Right ventricle myocardium inferior (tissue), 1 donor: ENCODE measurements around the gene EIF4G3. TPM values are rescaled to one million over a fixed set of nuclear protein-coding genes. Genes with fewer than 3 reads are reported as not detected.

Experiments
- ATAC-seq: fragments of 200-7000 bp; cut with Tn5 transposase; one replicate; pipeline ENCODE4 v1.9.1; 2020; ENCODE audit warnings: mild to moderate bottlenecking, moderate library complexity
- DNase-seq: peaks from one replicate; pipeline ENCODE4 v3.0.0; 2021; ENCODE audit errors: missing footprints
- intact Hi-C: fragments of 100-400 bp; cut with DNase I; formaldehyde crosslinking; loops from one replicate; pipeline ENCODE4 v1.11.0; 2022
- microRNA-seq: library from miRNA; unstranded; fragments of <30 nt; microRNA quantifications from one replicate; pipeline ENCODE4 v1.2.0, GENCODE V29; 2020
- total RNA-seq: library from RNA; stranded (reverse); fragmentation: NEBNext Ultra II Directional; extraction: Animal tissue kit (Norgen Biotek cat#: 25700); gene quantifications from one replicate; pipeline ENCODE4 v1.2.1, GENCODE V29; 2021
- donor health status: DM: no; HTN: yes; CAD: no; lungs with severe emphysema.

Gene EIF4G3
- total RNA-seq, 1 donor from 2014 or later, result 25.6 TPM

DNA sequence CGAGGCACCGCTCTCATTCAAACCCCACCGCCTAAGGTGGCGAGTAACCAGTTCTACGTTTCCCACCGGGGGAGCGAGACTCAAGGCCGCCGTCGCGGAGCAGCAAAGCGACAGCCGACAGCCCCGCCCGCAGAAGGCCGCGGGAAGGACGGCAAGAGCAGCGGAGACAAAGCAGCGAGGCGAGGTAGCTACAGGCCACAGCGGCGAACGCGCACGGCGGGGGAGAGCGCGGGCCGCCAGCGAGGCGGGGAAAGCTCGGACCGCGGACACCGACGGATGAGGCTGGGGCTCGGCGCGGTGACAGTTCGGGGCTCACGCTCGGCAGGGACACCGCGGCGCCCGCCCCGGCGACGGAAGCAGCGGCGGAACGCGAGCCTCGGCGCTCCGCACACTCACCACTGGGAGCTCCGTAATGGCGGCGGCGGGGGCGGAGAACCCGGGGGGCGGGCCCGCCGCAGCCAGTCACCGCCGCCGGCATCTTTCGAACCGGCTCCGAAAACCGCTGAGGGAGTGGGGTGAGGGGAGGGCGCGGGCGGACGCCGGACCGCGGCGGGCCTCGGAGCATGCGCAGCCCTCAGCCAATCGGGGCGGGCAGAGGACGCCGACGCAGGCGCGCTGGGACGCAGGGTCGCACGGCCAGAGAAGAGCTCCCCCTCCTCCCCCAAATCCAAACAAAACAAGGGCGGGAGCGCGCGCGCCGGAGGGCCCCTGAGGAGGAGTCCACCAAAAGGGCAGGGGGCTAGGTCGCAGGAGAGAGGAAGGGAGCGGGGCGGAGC is 390.3 kb downstream of the EIF4G3 start:
- ATAC-seq, result peak; percentile 96
- DNase-seq, result peak; percentile 97
- intact Hi-C loops, result no loop called here

DNA sequence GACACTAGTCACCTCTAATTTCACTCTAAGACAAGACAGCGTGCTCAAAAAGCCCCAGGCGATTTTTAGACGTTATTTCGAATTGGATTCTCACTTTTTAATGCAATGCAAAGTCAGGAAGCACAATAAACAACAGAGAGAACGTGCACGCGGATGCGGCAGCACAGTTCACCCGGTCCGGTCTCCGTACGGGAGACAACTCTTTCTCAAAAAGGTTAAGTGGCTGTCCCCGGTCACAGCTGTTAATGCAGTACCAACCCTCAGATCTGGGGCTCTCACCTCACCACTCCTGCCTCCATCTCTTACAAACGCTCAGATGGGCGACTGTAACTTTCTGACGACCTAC is 390.8 kb downstream of the EIF4G3 start:
- ATAC-seq, result no peak

DNA sequence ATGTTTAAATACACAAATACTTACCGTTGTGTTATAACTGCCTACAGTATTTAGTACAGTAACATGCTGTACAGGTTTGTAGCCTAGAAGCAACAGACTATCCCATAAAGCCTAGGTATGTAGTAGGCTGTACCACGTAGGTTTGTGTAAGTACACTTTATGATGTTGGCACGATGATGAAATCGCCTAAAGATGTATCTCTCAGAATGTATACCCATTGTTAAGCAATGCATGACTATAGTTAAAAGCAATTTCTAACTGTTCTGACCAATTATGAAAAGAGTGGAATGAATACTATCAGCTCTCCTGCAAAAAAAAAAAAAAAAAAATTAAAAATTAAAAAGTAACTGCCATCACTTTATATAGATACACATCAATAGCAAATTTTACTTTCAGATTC is 401.0 kb downstream of the EIF4G3 start:
- intact Hi-C loops, result no loop called here
- ATAC-seq, result no peak
- no peak for DNase-seq

More for the DNA sequence above, 390.8 kb downstream of the EIF4G3 start:
- no peak for DNase-seq
- intact Hi-C loops, result no loop called here

DNA sequence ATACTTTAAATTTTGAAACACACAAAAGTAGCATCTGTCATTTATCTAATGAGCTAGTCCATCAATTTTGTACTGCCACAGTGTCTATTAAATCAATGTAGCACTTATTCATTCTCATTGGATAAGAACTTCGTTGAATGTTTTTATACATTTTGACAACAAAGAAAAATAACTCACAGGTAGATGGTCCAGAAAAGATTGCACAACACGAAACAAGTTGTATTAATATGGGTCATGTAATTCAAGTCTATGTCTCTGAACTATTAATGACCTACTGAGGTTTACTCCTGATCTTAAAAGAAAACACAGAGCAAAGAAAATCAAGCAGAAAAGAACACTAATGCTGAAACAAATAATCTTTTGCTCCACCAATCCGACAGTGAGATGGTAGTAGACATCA is 404.9 kb downstream of the EIF4G3 start:
- DNase-seq (no peak), ATAC-seq (no peak)
- intact Hi-C loops, result no loop called here

DNA sequence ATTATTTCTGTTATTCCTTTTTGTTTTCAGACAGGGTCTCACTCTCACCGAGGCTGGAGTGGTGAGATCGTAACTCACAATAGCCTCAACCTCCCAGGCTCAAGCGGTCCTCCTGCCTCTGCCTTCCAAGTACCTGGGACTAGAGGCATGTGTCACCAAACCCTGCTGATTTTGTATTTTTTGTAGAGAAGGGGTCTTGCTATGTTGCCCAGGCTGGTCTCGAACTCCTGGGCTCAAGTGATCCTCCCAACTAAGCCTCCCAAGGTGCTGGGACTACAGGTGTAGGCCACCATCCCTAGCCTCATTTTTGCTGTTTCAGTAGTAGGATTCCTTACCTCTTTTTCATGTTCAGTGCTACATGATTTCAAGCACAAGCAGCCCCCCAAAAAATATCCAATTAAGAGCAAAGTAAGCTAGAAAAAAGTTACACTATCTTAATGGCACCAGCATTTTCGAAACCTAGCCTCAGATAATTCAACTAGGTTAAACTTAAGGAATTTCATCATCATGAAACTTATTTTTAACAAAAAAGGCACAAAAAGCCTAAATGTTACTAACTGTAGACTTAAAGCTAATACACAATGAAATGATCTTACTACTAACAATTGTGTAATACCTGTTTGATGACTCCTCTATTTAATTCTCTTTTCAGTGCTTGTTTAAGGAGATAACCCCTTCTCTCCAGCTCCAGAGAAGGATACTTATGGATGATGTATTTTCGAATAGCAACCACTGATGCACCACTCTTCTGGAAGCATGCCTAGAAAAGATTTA is 406.2 kb downstream of the EIF4G3 start:
- intact Hi-C loops, result no loop called here
- DNase-seq (no peak), ATAC-seq (no peak)

DNA sequence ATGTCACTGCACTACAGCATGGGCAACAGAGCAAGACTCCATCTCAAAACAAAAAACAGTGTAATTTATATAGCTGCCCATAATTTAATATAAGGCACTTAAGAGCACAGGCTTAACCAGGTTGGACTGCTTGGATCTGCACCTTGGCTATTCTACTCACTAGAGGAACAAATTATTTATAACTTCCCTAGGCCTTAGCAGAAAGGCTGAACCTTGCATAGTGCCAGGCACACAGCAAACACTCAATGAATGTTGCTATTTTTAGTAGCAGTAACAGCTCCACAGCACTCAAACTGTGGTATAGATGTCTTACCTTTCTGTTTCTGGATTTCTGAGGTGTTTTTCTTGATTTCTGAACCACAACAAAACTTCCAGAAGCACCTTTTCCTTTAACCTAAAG is 409.4 kb downstream of the EIF4G3 start:
- intact Hi-C loops, result no loop called here
- no peak for DNase-seq
- ATAC-seq, result peak; percentile 65

DNA sequence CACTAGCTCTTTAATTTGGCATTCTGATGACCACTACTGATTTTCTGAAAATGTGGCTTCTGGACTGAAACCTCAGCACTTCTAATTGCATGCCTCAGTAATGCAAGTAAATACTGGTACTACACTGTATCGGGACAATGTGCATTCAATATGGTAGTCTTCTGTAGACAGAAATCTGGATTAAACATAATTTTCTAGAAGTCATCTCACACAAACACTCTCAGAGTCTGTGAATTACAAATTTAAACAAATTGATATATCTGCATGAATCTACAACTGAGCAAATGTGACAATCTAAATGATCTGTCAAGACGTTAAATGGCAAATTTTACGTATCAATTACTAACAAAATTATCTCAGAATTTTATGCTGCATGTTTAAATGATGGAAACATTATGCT is 413.3 kb downstream of the EIF4G3 start:
- no peak for DNase-seq
- intact Hi-C loops, result no loop called here
- no peak for ATAC-seq

DNA sequence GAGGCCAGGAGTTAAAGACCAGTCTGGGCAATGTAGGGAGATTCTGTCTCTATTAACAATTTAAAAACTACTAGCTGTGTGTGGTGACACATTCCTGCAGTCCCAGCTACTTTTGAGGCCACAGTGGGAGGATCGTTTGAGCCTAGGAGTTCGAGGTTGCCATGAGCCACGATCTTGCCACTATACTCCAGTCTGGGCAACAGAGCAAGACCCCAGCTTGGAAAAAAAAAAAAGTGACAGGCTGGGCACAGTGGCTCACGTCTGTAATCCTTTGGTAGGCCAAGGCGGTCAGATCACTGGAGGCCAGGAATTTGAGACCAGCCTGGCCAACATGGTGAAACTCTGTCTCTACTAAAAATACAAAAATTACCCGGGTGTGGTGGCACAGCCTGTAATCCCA is 416.4 kb downstream of the EIF4G3 start:
- ATAC-seq (no peak), DNase-seq (no peak)
- intact Hi-C loops, result no loop called here

Small RNAs within 50 kb of the gene (microRNA-seq; reads per million reads assigned to microRNA genes)
- gene MIR1256, result not detected

Other genes starting within 250 kb of the EIF4G3 start
- 49.3 TPM for gene ECE1, start 113.6 kb upstream of the EIF4G3 start, total RNA-seq